ENCODE results near the gene DHRS12. TPM values are rescaled to one million over a fixed set of nuclear protein-coding genes. Genes with fewer than 3 reads are reported as not detected.

Gene DHRS12
- total RNA-seq, 1 donor from 2014 or later: 5.4 TPM

DNA sequence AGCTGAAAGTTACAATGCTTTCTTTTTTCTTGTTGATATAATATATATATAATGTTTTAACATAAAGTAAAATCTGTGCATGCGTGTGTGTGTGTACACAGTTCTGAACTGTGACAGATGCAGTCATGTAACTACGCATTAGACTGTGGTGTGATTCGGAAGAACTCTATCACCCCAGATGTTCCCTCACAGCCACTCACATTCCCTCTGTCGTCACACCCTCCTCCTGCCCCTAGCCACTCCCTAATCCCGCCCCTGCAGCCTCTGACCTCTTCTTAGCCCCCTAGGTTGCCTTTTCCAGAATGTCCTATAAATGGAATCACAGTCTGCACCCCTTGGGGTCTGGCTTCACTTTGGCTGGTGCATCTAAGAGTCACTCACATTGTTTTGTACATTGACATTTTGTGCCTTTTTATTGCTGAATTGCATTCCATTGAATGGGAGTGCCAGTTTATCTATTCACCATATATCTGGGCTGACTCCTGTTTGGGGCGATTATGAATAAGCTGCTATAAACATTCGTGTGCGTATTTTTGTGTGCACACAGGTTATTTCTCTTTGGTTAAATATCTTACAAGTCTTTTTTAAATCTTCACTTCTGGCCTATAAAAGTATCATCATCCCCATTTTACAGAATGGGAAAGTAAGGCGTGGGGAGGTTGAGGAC, 20.4 kb downstream of the DHRS12 start:
- no peak for DNase-seq (ENCODE audit: low read depth in 2 of 2)

DNA sequence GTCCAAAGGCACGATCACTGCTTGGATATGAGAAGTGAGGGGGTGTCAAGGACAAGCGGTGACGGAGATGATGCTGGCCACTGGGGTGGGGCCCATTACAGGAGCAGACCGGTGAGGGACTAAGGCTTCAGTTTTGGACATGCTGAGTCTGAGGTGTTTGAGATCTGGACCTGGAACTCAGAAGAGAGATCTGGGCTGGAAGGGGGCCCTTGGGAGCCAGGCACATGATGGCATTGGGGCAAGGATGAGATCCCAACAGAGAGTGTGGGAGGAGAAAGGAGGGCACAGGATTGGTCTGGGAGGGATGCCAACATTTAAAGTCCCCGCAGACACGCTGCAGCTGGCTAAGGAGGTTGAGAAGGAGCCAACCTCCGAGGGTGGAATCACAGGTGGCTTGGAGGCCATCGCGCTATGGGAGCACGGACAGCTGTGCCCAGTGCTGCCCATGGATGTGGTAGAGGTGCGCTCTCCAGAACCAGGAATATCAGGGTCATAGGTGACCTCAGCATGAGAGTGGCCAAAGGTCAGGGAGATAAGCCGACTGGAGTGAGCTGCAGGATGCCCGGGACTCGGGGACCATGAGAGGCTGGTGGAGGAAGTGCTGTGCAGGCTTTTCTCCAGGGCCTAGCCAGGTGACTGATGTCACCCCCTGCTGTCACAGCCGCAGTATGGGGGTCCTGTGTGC, 21.8 kb downstream of the DHRS12 start:
- no peak for DNase-seq (ENCODE audit: low read depth in 2 of 2)

DNA sequence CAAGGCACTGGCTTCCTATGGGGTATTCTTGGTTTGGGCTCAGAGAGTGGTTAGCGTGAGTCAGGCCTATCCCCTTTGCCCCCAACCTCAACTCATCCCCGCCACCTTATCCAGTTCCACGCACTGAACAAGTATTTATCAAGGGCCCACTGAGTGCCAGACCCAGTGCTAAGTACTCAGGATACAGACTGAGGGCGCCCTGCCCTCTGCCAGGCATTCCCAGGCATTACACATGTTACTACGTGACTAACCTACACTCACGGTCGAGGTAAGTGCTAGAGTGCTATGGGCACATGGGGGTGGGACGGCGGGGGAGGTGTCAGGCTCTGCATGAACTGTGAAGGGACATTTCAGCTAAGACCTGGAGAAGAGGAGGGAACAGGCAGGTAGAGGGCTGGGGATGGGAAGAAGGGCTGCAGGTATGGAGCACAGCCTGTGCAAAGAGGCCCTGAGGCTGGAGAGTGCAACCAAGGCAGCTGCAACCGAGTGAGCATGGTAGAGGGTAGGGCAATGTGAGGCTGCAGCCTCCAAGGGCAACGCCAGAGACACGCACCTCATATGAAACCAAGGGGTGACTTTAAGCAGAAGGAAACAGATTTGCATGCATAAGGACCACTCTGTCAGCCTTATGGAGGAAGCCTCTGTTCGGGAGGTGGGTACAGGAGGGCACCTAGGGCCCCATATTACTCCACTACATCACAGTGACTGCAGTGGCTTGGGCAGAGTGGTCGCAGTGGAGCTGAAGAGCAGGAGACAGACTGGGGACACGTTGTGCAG, 22.5 kb downstream of the DHRS12 start:
- peak; percentile 33 to 61 for DNase-seq (ENCODE audit: low read depth in 2 of 2)

- no peak for DNase-seq (ENCODE audit: low read depth in 2 of 2)
Measured at GRCh38 chr13:51780099-51780498, 23.9 kb downstream of the DHRS12 start.

DNA sequence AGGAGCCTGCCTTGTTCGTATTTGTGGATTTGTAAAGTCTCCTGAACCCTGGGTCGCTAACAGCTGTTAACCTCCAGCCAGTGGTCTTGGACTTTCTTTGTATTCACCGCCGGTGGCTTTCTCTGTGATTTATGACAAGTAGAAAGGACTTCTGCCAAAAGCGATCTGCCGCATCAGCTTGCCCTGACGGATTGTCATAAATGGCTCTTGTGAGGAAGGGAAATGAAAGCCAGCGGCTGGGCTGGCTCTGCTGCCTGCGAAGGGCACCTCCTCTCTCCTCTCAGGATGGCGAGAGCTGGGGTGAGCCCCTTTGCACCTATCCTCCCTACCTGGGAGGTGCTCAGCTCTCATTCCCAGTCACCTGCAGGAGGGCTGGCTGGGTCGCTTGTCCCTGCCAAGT, 25.6 kb downstream of the DHRS12 start:
- DNase-seq (ENCODE audit: low read depth in 2 of 2): no peak

- no peak for DNase-seq (ENCODE audit: low read depth in 2 of 2)
Measured at GRCh38 chr13:51777921-51778320, 26.0 kb downstream of the DHRS12 start.

DNA sequence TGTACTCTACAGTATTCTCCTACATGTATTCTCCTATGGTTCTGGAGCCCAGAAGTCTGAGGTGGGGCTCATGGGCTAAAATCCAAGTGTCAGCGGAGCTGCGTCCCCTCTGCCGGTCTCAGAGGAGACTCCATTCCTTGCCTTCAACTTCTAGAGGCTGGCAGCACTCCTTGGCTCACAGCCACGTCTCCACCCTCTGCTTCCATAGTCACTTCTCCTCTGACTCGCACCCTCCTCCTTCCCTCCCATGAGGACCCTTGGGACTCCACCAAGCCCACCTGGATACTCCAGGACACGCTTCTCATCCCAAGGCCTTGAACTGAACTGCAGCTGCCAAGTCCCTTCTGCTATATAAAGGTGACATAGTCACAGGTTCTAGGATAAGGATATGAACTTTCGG, 27.8 kb downstream of the DHRS12 start:
- DNase-seq (ENCODE audit: low read depth in 2 of 2): no peak

- DNase-seq (ENCODE audit: low read depth in 2 of 2): no peak
Measured at GRCh38 chr13:51773515-51773914, 30.4 kb downstream of the DHRS12 start.

GRCh38 chr13:51772781-51773180, 31.2 kb downstream of the DHRS12 start:
- no peak for DNase-seq (ENCODE audit: low read depth in 2 of 2)

GRCh38 chr13:51772105-51772455, 31.9 kb downstream of the DHRS12 start:
- DNase-seq (ENCODE audit: low read depth in 2 of 2): no peak

DNA sequence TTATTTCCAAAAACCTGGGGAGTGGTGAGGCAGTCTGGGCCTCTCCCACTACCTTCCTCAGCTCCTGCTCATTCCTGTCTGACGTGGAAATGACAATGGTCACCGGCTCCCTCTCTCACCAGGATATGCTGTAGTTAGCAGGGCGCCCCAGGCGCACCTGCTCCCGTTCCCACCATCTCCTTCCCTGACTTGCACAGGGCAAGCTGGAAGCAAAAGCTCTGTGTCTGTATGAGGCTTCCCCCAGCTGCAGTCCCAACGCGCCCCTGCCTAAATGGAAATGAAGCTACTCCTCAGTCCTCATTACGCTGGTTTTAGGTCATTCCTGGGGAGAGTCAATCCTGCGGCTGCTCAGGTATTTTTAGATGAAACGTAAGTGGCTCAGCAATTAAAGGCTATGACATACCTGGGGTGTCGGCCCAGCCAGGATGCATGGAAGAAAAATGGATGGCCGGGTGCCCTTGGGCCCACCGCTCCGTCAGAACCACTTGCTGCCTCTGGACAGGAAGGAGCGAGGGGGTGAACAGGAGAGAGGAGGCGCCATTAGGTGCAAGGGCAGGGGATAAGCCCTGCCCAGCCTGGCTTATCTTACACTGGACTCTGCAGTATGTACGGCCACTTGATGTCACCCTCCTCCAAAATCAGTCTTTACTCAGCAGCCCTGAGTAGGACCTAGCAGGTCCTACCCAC, 32.4 kb downstream of the DHRS12 start:
- no peak for DNase-seq (ENCODE audit: low read depth in 2 of 2)

DNA sequence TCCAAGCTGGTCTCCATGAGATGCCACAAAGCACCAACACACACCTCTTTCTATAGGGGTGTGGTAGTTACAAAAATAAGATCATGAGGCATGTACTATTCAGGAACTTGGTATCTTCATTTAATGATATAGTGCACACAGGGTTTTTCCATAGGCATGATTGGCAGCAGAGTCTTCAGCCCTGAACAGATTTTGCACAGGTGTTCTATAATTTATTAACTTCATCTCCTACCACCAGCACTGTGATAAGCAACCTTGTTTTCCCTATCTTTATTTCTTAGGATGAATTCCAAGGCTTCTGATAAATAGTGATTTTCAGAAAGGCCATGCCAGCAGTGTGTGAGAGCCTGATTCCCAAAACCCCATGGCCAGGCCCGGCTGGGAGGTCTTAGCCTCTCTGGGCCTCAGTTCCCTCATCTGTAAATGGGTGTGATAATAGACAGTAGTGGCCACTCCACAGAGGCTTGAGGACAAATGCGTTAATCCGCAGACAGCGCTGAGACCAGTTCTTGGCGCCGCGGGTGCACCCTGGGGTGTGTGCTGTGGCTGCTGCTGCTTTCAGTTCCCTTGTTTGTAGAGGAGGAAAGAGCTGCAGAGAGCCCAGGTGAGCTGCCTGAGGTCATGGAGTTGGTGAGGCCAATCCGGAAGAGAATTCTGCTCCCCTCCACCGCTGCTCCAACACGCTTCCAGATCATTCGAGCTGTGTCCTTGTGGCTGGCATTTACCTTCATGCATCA, 33.1 kb downstream of the DHRS12 start:
- no peak for DNase-seq (ENCODE audit: low read depth in 2 of 2)

DNA sequence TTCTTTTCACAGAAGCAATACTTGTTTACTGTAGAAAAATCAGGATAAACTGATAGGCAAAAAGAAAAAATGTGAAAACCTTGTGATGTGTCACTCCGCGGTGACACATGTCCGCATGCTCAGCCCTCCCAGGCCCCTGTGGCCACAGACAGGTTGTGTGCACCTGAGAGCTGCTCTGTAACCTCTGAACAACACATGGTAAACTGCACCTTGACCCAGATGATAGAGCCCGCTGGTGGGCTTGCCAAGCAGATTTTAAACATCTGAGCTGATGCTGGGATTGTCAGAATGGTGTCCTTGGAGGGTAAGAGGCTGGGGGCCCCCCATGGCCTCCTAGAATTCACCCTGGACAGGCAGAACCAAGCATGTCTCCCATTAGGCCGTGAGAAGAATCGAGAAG, 33.8 kb downstream of the DHRS12 start:
- DNase-seq (ENCODE audit: low read depth in 2 of 2): no peak

DNA sequence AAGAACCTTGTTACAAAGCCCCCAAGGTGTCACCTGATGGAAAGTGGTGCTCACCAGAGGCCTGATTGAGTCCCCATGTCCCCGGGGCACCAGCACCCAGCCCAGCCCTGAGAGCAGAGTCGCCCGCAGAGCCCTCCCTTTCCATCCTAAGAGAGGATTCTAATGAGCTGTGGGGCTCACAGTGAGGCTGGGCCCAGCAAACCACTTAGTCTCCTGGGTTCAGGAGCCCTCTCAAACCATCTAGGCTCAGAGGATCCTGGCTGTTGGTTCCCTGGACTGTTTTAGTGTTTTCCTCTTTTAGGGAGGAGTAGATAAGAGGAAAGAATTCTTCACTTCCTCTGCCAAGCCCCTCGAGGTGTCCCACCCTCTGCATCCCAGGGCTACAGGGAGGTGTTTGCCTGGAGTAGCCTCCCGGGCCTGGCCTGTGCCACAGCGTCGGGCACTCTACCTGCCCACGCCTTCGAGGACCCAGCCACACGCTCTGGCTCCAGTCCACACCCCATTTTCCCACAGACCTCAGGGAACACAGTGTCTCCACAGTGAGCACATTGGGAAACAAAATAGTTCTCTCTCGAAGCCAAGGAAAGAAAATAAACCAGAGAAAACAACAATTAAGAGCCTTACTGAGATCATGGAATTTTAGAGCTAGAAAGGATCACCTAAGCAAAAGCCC, 34.4 kb downstream of the DHRS12 start:
- DNase-seq (ENCODE audit: low read depth in 2 of 2): no peak

DNA sequence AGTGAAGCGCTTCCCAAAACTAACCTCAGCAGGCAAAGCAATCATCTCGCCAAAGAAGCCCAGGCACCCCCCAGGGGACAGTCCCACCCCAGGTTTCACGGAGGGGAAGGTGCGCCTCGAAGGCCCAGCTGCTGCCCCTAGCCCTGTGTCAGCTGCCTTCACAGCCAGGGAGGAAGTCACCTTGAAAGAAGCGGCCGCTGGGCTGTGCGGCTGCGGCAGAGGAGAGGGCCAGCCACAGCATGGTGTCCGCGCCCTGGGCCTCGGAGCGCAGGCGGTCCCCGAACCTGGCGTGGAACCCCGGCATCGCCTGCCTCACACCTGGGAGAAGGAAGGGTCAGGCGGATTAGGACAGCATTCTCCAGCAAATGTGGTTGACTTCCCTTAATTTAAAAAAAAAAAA, 35.0 kb downstream of the DHRS12 start:
- DNase-seq (ENCODE audit: low read depth in 2 of 2): no peak

DNA sequence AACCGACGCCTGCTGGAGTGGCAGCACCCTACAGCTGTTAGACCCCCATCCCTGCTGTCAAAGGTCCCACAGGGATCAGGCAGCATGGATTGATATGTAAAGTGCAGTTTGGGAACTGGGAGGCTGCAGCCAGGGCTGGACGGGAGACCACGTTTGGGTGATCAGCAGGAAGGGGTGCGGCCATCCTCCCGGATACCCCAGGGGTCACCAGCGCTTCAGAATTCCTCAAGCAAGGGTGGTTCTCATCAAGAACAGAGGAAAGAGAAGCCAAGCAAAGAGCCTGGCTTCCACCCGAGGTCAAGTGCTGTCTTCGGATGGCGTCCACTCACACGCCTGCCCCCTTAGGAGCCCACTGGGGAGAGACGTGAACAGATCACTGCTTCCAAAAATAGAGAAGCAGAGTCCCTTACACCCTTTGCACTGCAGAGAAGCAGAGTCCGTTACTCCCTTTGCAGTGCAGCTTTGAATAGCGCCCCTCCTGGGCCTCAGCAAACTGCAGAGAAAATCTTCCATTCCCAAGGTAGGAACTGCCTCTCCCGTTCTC, 35.5 kb downstream of the DHRS12 start:
- no peak for DNase-seq (ENCODE audit: low read depth in 2 of 2)

GRCh38 chr13:51767100-51767499, 36.9 kb downstream of the DHRS12 start:
- no peak for DNase-seq (ENCODE audit: low read depth in 2 of 2)

DNA sequence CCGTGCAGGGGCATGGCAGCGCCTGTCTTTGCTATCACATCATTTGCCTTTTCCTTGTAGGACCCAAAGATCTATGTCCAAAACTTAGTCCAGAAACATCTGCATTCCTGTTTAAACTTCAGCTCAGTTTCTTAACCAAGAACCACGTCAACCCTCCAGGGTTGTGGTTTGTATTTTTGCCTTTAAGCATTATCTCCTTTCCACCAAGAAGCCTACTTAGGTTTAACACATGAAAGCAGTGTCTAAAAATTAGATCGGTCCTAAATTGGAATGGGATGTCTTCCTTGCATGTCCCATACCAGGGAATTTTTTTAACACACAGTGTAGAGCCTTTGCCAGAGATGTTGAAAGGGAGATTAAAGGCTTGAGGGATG, 38.8 kb downstream of the DHRS12 start:
- no peak for DNase-seq (ENCODE audit: low read depth in 2 of 2)

- peak; percentile 11 to 86 for DNase-seq (ENCODE audit: low read depth in 2 of 2)
Measured at GRCh38 chr13:51764184-51765141, 39.5 kb downstream of the DHRS12 start.

Data from dermis microvascular lymphatic vessel endothelial cell (primary cell).